ENCODE data around the gene PI4KA. TPM values are rescaled to one million over a fixed set of nuclear protein-coding genes. Genes with fewer than 3 reads are reported as not detected.
"Not testable (repeated sequence)": the region's sequence is repeated elsewhere in the genome, so short reads cannot be mapped to it uniquely, and the experiment has no call there.

Gene PI4KA
- polyA plus RNA-seq, 3 donors from 2014 or later, result 31.5 to 80.0 (median 33.7) TPM

GRCh38 chr22:20725987-20726558 is 132.5 kb downstream of the PI4KA start:
- no peak overlapping the region for H3K27ac Mint-ChIP-seq
- H3K27me3 Mint-ChIP-seq (ENCODE audit: low read depth in 3 of 3), result peaks cover 0 to 4% (median 2%) of the 10 kb centered on the region in 3 donors
- H3K4me3 Mint-ChIP-seq, result no peak overlapping the region
- H3K36me3 Mint-ChIP-seq, result peaks cover 3 to 33% (median 10%) of the 10 kb centered on the region in 3 donors
- no peaks in the 10 kb centered on the region for H3K4me1 Mint-ChIP-seq
- no peaks in the 10 kb centered on the region for H3K9me3 Mint-ChIP-seq
- DNase-seq, result no peak

GRCh38 chr22:20724676-20725454 is 133.7 kb downstream of the PI4KA start:
- DNase-seq, result no peak

DNA sequence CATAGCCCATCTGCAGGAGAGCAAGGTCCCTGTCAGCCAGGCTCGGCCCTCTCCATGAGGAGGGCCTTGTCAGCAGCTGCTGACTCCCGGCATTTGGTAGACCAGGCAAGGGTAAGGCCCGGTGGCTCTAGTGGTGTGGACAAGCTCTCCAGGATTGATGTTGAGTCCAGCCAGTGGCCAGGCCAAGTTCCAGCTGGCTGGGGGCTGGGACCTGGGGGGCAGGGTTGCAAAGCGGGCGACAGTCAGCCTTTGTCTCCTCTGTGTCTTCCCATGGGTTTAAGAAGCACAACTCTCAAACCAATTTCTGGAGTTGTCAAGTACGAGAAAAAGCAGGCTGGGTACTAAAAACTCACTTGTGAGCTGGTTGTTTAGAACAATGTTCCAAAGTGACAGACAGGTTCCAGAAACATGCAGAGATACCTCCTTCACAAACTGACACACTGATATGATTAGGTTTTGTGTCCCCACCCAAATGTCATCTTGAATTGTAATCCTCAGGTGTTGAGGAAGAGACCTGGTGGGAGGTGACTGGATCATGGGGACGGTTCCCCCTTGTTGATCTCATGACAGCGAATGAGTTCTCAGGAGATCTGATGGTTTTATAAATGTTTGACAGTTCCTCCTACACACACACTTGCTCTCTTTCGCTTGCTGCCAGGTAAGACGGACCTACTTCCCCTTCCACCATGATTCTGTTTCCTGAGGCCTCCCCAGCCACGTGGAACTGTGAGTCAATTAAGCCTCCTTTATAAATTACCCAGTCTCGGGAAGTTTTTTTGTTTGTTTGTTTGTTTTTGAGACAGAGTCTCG is 137.0 kb downstream of the PI4KA start:
- H3K9me3 Mint-ChIP-seq, result no peaks in the 10 kb centered on the region
- no peak overlapping the region for H3K4me3 Mint-ChIP-seq
- peaks cover 6 to 16% (median 7%) of the 10 kb centered on the region in 3 donors for H3K36me3 Mint-ChIP-seq
- no peak for DNase-seq
- no peaks in the 10 kb centered on the region for H3K4me1 Mint-ChIP-seq
- peak overlapping the region in 4 of 6 donors; percentile 28 to 64 (median 52) for H3K27ac Mint-ChIP-seq
- peaks cover 0 to 4% (median 0%) of the 10 kb centered on the region in 3 donors for H3K27me3 Mint-ChIP-seq (ENCODE audit: low read depth in 3 of 3)

More at GRCh38 chr22:20724676-20725454, 133.7 kb downstream of the PI4KA start:
- Mint-ChIP-seq H3K27me3 (ENCODE audit: low read depth in 3 of 3) (peaks cover 0 to 4% (median 2%) of the 10 kb centered on the region in 3 donors), H3K27ac (peak overlapping the region in 2 of 6 donors; percentile 20 to 53), H3K9me3 (no peaks in the 10 kb centered on the region), H3K4me1 (no peaks in the 10 kb centered on the region), H3K4me3 (no peak overlapping the region), H3K36me3 (peaks cover 6 to 31% (median 10%) of the 10 kb centered on the region in 3 donors)

GRCh38 chr22:20720692-20721408 is 137.8 kb downstream of the PI4KA start:
- Mint-ChIP-seq H3K4me3 (no peak overlapping the region), H3K27ac (peak overlapping the region in 1 of 6 donors; percentile 7), H3K36me3 (peaks cover 3 to 10% (median 7%) of the 10 kb centered on the region in 3 donors), H3K9me3 (no peaks in the 10 kb centered on the region), H3K4me1 (no peaks in the 10 kb centered on the region), H3K27me3 (ENCODE audit: low read depth in 3 of 3) (peaks cover 0 to 4% (median 0%) of the 10 kb centered on the region in 3 donors)
- no peak for DNase-seq

DNA sequence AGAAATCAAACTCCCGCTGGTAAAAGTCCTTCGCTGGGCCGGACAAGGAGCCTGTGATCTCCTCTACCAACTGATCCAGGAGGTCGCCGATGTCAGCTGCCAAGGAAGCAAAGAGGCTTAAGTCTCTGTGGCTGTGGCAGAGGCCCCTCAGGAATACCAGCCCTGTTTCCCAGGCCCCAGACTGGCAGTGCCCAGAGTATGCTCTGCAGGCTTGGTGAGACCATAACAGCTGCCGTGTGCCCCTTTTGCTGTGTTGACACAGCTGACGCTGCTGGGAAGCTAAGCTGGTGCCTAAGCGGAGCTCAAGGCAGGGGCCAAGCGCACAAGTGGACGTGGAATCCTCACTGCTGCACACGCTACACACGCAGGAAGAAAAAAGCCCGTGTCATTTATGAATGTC is 139.9 kb downstream of the PI4KA start:
- not testable (repeated sequence) for H3K27me3 Mint-ChIP-seq (ENCODE audit: low read depth in 3 of 3); DNase-seq; H3K36me3 Mint-ChIP-seq; H3K9me3 Mint-ChIP-seq; H3K4me3 Mint-ChIP-seq; H3K4me1 Mint-ChIP-seq; H3K27ac Mint-ChIP-seq

DNA sequence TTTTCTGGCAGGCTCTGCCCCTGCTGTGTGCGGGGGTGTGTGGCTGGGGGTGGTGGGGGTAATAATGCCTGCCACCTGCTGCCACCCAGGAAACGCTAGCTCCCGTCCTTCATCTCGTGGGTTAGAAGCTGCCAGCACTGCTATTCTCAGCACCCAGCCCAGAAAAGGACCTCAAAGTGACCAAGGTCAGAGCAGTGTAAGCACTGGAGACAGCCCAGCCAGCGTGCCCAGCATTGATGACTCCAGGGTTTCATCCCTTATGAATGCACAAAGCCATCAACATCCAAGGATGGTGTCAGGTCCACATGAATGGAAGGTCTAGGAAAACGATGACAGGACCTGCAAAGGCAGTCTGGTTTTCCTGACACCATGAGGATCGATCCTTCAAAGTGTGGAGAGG is 140.6 kb downstream of the PI4KA start:
- not testable (repeated sequence) for H3K9me3 Mint-ChIP-seq; H3K36me3 Mint-ChIP-seq; H3K27ac Mint-ChIP-seq; H3K27me3 Mint-ChIP-seq (ENCODE audit: low read depth in 3 of 3); H3K4me1 Mint-ChIP-seq; DNase-seq; H3K4me3 Mint-ChIP-seq

DNA sequence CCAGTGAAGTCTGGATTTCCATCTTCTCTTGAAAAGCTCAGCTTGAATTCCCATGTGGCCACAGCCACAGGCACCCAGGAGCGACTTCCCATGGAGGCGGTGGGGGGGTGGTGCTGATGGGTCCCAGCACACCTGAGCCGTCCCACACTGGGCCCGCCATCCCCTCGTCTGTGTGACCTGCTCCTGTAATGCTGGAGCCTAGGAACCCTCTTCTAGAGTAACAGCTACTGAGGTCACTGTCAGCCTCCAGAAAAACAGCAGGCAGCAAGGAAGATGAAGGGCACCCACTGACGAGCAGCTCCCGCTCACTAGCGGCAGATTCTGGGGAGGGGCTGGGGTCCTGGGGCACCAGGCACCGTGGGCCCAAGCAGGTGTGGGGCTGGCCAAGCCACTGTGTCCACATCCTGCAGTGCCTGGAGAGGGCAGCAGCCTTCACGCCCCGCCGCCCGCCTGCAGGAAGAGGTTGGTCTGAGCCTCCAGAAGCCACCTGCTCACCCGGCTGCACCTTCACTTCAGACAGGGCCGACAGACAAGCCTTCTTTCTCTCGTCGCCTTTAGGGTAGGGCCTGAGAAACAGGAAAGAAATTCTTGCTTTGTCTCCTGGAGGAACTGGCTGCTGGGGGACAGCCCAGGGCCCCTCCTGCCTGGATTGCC is 141.3 kb downstream of the PI4KA start:
- not testable (repeated sequence) for H3K4me1 Mint-ChIP-seq; H3K9me3 Mint-ChIP-seq; DNase-seq; H3K36me3 Mint-ChIP-seq; H3K4me3 Mint-ChIP-seq; H3K27ac Mint-ChIP-seq; H3K27me3 Mint-ChIP-seq (ENCODE audit: low read depth in 3 of 3)

- not testable (repeated sequence) for H3K36me3 Mint-ChIP-seq, H3K9me3 Mint-ChIP-seq
These were observed 145.5 kb downstream of the PI4KA start for GRCh38 chr22:20713116-20713515.

DNA sequence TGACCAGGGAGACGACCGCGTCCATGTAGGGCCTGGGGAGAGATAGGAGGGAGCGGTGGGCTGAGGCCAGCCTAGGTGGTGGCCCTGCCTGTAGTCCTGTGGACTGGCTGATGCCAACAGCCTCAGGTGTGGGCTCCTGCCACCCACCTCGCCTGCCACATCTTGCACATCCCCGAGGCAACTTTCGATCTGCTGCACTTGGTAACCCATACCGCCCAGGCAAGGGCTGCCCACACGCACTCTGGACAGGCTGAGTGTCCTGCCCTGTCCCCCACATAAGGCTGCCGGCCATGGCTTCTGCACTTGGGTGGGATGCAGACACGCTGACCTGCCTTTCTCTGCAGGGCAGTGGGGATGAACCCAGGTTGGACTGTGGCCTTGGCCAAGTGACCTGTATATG is 148.6 kb downstream of the PI4KA start:
- peaks cover 0 to 12% (median 4%) of the 10 kb centered on the region in 3 donors for H3K36me3 Mint-ChIP-seq

More at GRCh38 chr22:20713116-20713515, 145.5 kb downstream of the PI4KA start:
- not testable (repeated sequence) for H3K27me3 Mint-ChIP-seq (ENCODE audit: low read depth in 3 of 3); H3K4me1 Mint-ChIP-seq; H3K27ac Mint-ChIP-seq; DNase-seq; H3K4me3 Mint-ChIP-seq

DNA sequence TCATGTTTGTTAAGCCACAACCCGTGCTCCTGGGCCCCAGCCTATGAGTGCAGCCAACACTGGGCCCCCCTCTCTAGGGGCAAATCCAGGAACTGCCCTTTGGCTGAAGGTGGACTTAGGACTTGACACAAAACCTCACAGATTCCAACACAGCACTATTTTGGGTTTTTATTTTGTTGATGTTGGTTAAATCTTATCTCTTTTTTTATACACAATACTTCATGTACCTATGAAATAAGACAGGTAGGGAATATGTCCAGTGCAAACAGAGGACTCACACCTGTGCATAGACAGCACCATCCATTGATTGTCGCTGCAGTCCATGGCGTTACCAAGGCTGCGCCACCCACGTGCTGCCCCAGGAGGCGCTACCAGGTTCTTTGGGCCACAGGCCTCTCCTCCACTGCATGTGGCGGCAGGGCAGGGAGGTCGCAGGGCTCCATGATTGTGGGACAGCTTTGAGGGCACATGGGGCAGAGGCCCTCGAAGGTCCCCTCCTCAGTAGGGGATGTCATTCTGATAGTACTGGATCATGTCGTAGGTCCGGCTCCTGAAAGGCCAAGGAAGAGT is 151.0 kb downstream of the PI4KA start:
- H3K27ac Mint-ChIP-seq; DNase-seq; H3K4me1 Mint-ChIP-seq; H3K27me3 Mint-ChIP-seq (ENCODE audit: low read depth in 3 of 3); H3K4me3 Mint-ChIP-seq; H3K9me3 Mint-ChIP-seq: not testable (repeated sequence)
- peaks cover 0 to 12% (median 4%) of the 10 kb centered on the region in 3 donors for H3K36me3 Mint-ChIP-seq

More for the DNA sequence above, 148.6 kb downstream of the PI4KA start:
- not testable (repeated sequence) for DNase-seq; H3K9me3 Mint-ChIP-seq; H3K27me3 Mint-ChIP-seq (ENCODE audit: low read depth in 3 of 3); H3K4me3 Mint-ChIP-seq; H3K4me1 Mint-ChIP-seq; H3K27ac Mint-ChIP-seq

GRCh38 chr22:20703816-20704609 is 154.6 kb downstream of the PI4KA start:
- H3K27ac Mint-ChIP-seq, result not testable (repeated sequence)

GRCh38 chr22:20703414-20703806 is 155.2 kb downstream of the PI4KA start:
- Mint-ChIP-seq H3K27ac (peak overlapping the region in 1 of 6 donors; percentile 66), H3K4me3 (peak overlapping the region; percentile 89 to 98 (median 96)), H3K4me1 (peaks cover 13 to 19% of the 10 kb centered on the region in 2 donors)
- DNase-seq; H3K36me3 Mint-ChIP-seq; H3K27me3 Mint-ChIP-seq (ENCODE audit: low read depth in 3 of 3); H3K9me3 Mint-ChIP-seq: not testable (repeated sequence)

More at GRCh38 chr22:20703816-20704609, 154.6 kb downstream of the PI4KA start:
- H3K36me3 Mint-ChIP-seq; H3K27me3 Mint-ChIP-seq (ENCODE audit: low read depth in 3 of 3); H3K9me3 Mint-ChIP-seq: not testable (repeated sequence)
- Mint-ChIP-seq H3K4me3 (peak overlapping the region; percentile 63 to 82 (median 69)), H3K4me1 (peaks cover 13 to 19% of the 10 kb centered on the region in 2 donors)
- peak; percentile 12 to 22 (median 15) for DNase-seq

All from immature natural killer cell (primary cell).